Epithelial cell of proximal tubule (primary cell): ENCODE results near the gene C19orf85. TPM values are rescaled to one million over a fixed set of nuclear protein-coding genes. Genes with fewer than 3 reads are reported as not detected.
A peak's percentile ranks its signal among the peaks of the same experiment; 100 is the strongest.

ENCODE experiments used
- DNase-seq: peaks from one replicate; pipeline ENCODE4 v3.0.0-alpha.2; 2011; ENCODE audit warnings: low read depth
- H3K4me3 ChIP-seq: 2 replicates; pipeline ENCODE4 v1.5.1; 2011; ENCODE audit warnings: low read depth, mild to moderate bottlenecking, low read length
- total RNA-seq: library from RNA; depleted of rRNA; stranded (reverse); fragments of >200 nt; gene quantifications from 2 replicates; pipeline ENCODE4 v1.2.3, GENCODE V29; 2015
- TF ChIP-seq, protein P1 (sequence below): conservative IDR thresholded peaks from 2 replicates; pipeline ENCODE4 v1.5.1; 2012; ENCODE audit warnings: low read depth, mild to moderate bottlenecking, low read length

Gene C19orf85
- total RNA-seq, 1 donor from 2014 or later, result not detected

- H3K4me3 ChIP-seq, result peak within 1 kb of the TSS; percentile 76
- TF ChIP-seq, protein P1, sequence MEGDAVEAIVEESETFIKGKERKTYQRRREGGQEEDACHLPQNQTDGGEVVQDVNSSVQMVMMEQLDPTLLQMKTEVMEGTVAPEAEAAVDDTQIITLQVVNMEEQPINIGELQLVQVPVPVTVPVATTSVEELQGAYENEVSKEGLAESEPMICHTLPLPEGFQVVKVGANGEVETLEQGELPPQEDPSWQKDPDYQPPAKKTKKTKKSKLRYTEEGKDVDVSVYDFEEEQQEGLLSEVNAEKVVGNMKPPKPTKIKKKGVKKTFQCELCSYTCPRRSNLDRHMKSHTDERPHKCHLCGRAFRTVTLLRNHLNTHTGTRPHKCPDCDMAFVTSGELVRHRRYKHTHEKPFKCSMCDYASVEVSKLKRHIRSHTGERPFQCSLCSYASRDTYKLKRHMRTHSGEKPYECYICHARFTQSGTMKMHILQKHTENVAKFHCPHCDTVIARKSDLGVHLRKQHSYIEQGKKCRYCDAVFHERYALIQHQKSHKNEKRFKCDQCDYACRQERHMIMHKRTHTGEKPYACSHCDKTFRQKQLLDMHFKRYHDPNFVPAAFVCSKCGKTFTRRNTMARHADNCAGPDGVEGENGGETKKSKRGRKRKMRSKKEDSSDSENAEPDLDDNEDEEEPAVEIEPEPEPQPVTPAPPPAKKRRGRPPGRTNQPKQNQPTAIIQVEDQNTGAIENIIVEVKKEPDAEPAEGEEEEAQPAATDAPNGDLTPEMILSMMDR, result no peak
- no peak for DNase-seq
These were observed 20.3 kb upstream of the C19orf85 start, which contains the start of gene NAT14 for GRCh38 chr19:55484593-55485438. Gene NAT14, plus strand, starts transcription at chr19:55485188. Its CDS starts 521 bp downstream, at chr19:55485709.

GRCh38 chr19:55483706-55484592 lies 19.4 kb upstream of the C19orf85 start:
- peak overlapping the region; percentile 76 for H3K4me3 ChIP-seq
- TF ChIP-seq, protein P1, result no peak
- DNase-seq, result no peak

DNA sequence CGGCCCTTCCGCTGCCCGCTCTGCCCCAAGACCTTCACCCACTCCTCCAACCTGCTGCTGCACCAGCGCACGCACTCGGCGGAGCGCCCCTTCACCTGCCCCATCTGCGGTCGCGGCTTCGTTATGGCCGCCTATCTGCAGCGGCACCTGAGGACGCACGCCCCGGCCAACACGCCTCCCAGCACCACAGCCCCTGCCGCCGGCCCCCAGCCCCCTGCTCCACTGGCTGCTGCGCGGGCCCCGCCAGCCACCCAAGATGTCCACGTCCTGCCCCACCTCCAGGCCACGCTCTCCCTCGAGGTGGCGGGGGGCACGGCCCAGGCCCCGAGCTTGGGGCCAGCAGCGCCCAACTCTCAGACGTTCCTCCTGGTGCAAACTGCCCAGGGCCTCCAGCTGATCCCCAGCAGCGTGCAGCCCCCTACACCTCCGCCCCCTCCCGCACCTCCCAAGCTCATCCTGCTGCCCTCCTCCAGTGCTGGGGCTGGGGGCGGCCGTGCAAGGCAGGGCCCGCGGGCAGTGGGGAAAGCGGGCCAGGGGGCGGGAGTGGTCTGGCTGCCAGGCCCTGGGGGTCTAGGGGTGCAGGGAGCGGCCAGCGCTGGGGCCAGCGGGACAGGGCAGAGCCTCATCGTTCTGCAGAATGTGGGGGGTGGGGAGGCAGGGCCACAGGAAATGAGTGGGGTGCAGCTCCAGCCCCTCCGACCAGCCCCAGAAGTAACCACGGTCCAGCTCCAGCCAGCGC lies 18.6 kb upstream of the C19orf85 start:
- no peak for DNase-seq
- TF ChIP-seq, protein P1, result no peak

DNA sequence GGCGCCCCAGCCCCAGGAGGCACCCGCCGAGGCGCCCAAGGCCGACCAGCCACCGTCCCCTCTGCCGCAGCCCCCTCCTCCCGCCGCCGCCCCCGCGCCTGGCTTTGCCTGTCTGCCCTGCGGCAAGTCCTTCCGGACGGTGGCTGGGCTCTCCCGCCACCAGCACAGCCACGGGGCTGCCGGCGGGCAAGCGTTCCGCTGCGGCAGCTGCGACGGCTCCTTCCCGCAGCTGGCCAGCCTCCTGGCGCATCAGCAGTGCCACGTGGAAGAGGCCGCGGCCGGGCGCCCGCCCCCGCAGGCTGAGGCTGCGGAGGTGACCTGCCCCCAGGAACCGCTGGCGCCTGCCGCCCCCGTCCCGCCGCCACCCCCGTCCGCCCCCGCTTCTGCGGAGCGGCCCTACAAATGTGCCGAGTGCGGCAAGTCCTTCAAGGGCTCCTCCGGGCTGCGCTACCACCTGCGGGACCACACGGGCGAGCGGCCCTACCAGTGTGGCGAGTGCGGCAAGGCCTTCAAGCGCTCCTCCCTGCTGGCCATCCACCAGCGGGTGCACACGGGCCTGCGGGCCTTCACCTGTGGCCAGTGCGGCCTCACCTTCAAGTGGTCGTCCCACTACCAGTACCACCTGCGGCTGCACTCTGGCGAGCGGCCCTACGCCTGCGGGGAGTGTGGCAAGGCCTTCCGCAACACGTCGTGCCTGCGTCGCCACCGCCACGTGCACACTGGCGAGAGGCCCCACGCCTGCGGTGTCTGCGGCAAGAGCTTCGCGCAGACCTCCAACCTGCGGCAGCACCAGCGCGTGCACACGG lies 17.8 kb upstream of the C19orf85 start:
- TF ChIP-seq, protein P1, result no peak
- DNase-seq, result no peak
- no peak overlapping the region for H3K4me3 ChIP-seq

More for the DNA sequence above, 18.6 kb upstream of the C19orf85 start:
- H3K4me3 ChIP-seq, result no peak overlapping the region

DNA sequence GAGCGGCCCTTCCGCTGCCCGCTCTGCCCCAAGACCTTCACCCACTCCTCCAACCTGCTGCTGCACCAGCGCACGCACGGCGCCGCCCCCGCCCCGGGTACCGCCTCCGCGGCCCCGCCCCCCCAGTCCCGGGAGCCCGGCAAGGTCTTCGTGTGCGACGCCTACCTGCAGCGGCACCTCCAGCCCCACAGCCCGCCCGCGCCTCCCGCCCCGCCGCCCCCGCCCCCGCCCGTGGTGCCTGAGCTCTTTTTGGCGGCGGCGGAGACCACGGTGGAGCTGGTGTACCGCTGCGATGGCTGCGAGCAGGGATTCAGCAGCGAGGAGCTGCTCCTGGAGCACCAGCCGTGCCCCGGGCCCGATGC lies 17.2 kb upstream of the C19orf85 start:
- TF ChIP-seq, protein P1, result no peak
- DNase-seq, result no peak
- H3K4me3 ChIP-seq, result no peak overlapping the region
